Left cardiac atrium (tissue), 4 donors: Measurements from ENCODE around the gene TSC22D4. TPM values are rescaled to one million over a fixed set of nuclear protein-coding genes. Genes with fewer than 3 reads are reported as not detected.
"Not testable (repeated sequence)": the region's sequence is repeated elsewhere in the genome, so short reads cannot be mapped to it uniquely, and the experiment has no call there.

ENCODE experiments used
- ATAC-seq, 2 donors: fragments of 200-7000 bp; cut with Tn5 transposase; one replicate each; pipeline ENCODE4 v1.9.1; 2020; ENCODE audit warnings: mild to moderate bottlenecking in 2 of 2, moderate library complexity in 2 of 2
- DNase-seq: peaks from one replicate; pipeline ENCODE4 v3.0.0-alpha.2; 2020
- intact Hi-C, 2 donors: fragments of 100-400 bp; cut with DNase I; formaldehyde crosslinking; loops; one replicate each; pipeline versions ENCODE4 v1.14.1 to v1.15.1; 2022 to 2023
- total RNA-seq, 2 donors: library from RNA; stranded (reverse); fragmentation: NEBNext Ultra II Directional; extraction: Animal tissue kit (Norgen Biotek cat#: 25700); gene quantifications; one replicate each; pipeline ENCODE4 v1.2.1, GENCODE V29; 2021
- donor health status: DM: no; HTN: yes; CAD: no.
- donor health status: DM: no; HTN: yes; CAD: no; lungs with severe emphysema.
- donor health status: DM: yes; HTN: yes; CAD: no.
- donor health status: Dilated cardiomyopathy.

The TSC22D4 gene
- total RNA-seq, 2 donors from 2014 or later: 31.3 to 36.2 TPM

- intact Hi-C loops: no loop called here
- DNase-seq: no peak
- no peak for ATAC-seq
Measured at GRCh38 chr7:100455206-100455605, 23.8 kb downstream of the TSC22D4 start.

- ATAC-seq, intact Hi-C loops, DNase-seq: not testable (repeated sequence)
Measured at GRCh38 chr7:100453854-100454253, 25.2 kb downstream of the TSC22D4 start.

- no peak for ATAC-seq
- DNase-seq: no peak
- intact Hi-C loops: no loop called here
Measured at GRCh38 chr7:100452513-100452912, 26.5 kb downstream of the TSC22D4 start.

- DNase-seq: no peak
- intact Hi-C loops: no loop called here
- no peak for ATAC-seq
Measured at GRCh38 chr7:100449190-100449795, 29.7 kb downstream of the TSC22D4 start.

- ATAC-seq, intact Hi-C loops: not testable (repeated sequence)
- peak; percentile 7 for DNase-seq
Measured at GRCh38 chr7:100447363-100447762, 31.7 kb downstream of the TSC22D4 start.

- intact Hi-C loops: no loop called here
- peak; percentile 4 for DNase-seq
- ATAC-seq: no peak
Measured at GRCh38 chr7:100446040-100446439, 33.0 kb downstream of the TSC22D4 start.

GRCh38 chr7:100444311-100445278, 34.4 kb downstream of the TSC22D4 start:
- intact Hi-C loops: no loop called here

GRCh38 chr7:100443096-100443840, 35.7 kb downstream of the TSC22D4 start:
- ATAC-seq (no peak), DNase-seq (peak; percentile 10)

More at GRCh38 chr7:100444311-100445278, 34.4 kb downstream of the TSC22D4 start:
- peak; percentile 54 for DNase-seq
- ATAC-seq: peak; percentile 70 to 75

GRCh38 chr7:100441641-100442535, 37.1 kb downstream of the TSC22D4 start:
- intact Hi-C loops: no loop called here
- DNase-seq: peak; percentile 18
- no peak for ATAC-seq

More at GRCh38 chr7:100443096-100443840, 35.7 kb downstream of the TSC22D4 start:
- intact Hi-C loops: no loop called here

- intact Hi-C loops, ATAC-seq, DNase-seq: not testable (repeated sequence)
Measured at GRCh38 chr7:100439244-100439643, 39.8 kb downstream of the TSC22D4 start.

- ATAC-seq, intact Hi-C loops: not testable (repeated sequence)
- DNase-seq: peak; percentile 10
Measured at GRCh38 chr7:100438731-100439130, 40.3 kb downstream of the TSC22D4 start.

GRCh38 chr7:100438172-100438571, 40.8 kb downstream of the TSC22D4 start:
- DNase-seq: no peak
- ATAC-seq: no peak
- intact Hi-C loops: no loop called here

- DNase-seq (peak; percentile 26), ATAC-seq (peak in 1 of 2 donors; percentile 1)
- intact Hi-C loops: no loop called here
Measured at GRCh38 chr7:100437150-100438100, 41.6 kb downstream of the TSC22D4 start.

- peak; percentile 34 to 51 for ATAC-seq
- intact Hi-C loops: no loop called here
- peak; percentile 49 for DNase-seq
Measured at GRCh38 chr7:100435401-100436304, 43.4 kb downstream of the TSC22D4 start.

GRCh38 chr7:100434297-100435144, 44.5 kb downstream of the TSC22D4 start:
- DNase-seq (peak; percentile 11), ATAC-seq (no peak)
- intact Hi-C loops: no loop called here
